ENCODE measurements around the gene AFG3L2. TPM values are rescaled to one million over a fixed set of nuclear protein-coding genes. Genes with fewer than 3 reads are reported as not detected.

Gene AFG3L2
- total and polyA plus RNA-seq, 2 of the 8 experiments (the other 6 are each of a cell fraction or from before 2014, with no cell fraction given), result 29.7 to 84.8 TPM

GRCh38 chr18:12301263-12302005 lies 75.6 kb downstream of the AFG3L2 start:
- H3K4me1 ChIP-seq (replicated peaks in 1 of 4; ENCODE audit: control insufficient read depth in 3 of 4, insufficient read depth in 4 of 4, low read length in 3 of 4), result peaks cover 0 to 6% (median 4%) of the 10 kb centered on the region in 4 experiments; a peak in 5 of 7 replicates
- H2AK5ac ChIP-seq (ENCODE audit: low read depth, low read length), result no peak overlapping the region
- no peak overlapping the region for H2BK12ac ChIP-seq (ENCODE audit: low read depth, low read length)
- H3K79me2 ChIP-seq (ENCODE audit: control insufficient read depth in 1 of 2, insufficient read depth in 2 of 2, low read length in 2 of 2), result no peaks in the 10 kb centered on the region
- H3K9me3 ChIP-seq (ENCODE audit: insufficient read depth in 2 of 2, low read depth in 1 of 2, low read length in 1 of 2), result 0 out of 4 replicates have a peak, but pooled peaks cover 0 to 4% of the 10 kb centered on the region in 2 experiments
- 80% methylated on average over 13 of the region's 13 CpGs; no CpG with 5 or more reads in 1 of the 2 experiments for WGBS, 2 experiments (ENCODE audit: extremely low coverage in 1 of 2, insufficient coverage in 1 of 2, insufficient read length in 1 of 2, insufficient replicate concordance in 2 of 2, low coverage in 1 of 2, low lambda C conversion rate in 2 of 2, missing lambda C conversion rate in 1 of 2)
- no peak overlapping the region for H3K4ac ChIP-seq (replicated peaks; ENCODE audit: insufficient read length, low read depth, low read length)
- H3K23ac ChIP-seq (ENCODE audit: insufficient read length), result no peak overlapping the region
- no peak overlapping the region for H4K5ac ChIP-seq (ENCODE audit: insufficient read length, low read depth, low read length)
- ChIA-PET POLR2A (ENCODE audit: partially characterized antibody) (interaction anchor here (0.6 to 1.0 kb wide), 4 partner anchors 26 to 123 kb away, joined by 3 read pairs; no protein-coding TSS in a partner anchor), CTCF (ENCODE audit: partially characterized antibody) (interaction anchor here (1.4 kb wide), 1 partner anchor 18 kb away, joined by 12 read pairs; no protein-coding TSS in a partner anchor)
- no peaks in the 10 kb centered on the region for H3K36me3 ChIP-seq (ENCODE audit: control insufficient read depth in 2 of 4, insufficient read depth in 4 of 4, low read length in 3 of 4)
- H2BK120ac ChIP-seq (replicated peaks; ENCODE audit: low read depth, low read length), result no peak overlapping the region
- no peaks in the 10 kb centered on the region for H3K79me1 ChIP-seq (ENCODE audit: low read depth, low read length)
- H3K56ac ChIP-seq (replicated peaks; ENCODE audit: insufficient read length, low read depth, low read length), result no peak overlapping the region
- no peak overlapping the region for H3K18ac ChIP-seq (ENCODE audit: extremely low read depth, low read length)
- DNase-seq (ENCODE audit: low read depth in 1 of 2, low spot score in 2 of 2), result no peak
- no peaks in the 10 kb centered on the region for H3K23me2 ChIP-seq (ENCODE audit: low read depth, low read length)
- no peak overlapping the region for H3K27ac ChIP-seq (ENCODE audit: low read depth, low read length)
- no peak overlapping the region for H3K9ac ChIP-seq (replicated peaks in 1 of 4; ENCODE audit: extremely low read depth in 1 of 4, low read depth in 3 of 4, low read length in 3 of 4)
- H3K4me3 ChIP-seq (ENCODE audit: extremely low read depth in 1 of 4, insufficient read depth in 2 of 4, low read depth in 3 of 4, low read length in 4 of 4), result no peak overlapping the region
- H2BK15ac ChIP-seq (ENCODE audit: low read length), result 0 out of 2 replicates have a peak overlapping the region, but pooled peaks have one; percentile 31
- no peak for TF ChIP-seq HDAC2 (IDR thresholded peaks at IDR 0.05; ENCODE audit: borderline replicate concordance in 1 of 2, low read depth in 2 of 2, low read length in 2 of 2)
- TF ChIP-seq CBX5 (IDR thresholded peaks at IDR 0.05; ENCODE audit: low read depth, low read length), result no peak
- TF ChIP-seq KDM1A (IDR thresholded peaks at IDR 0.05; ENCODE audit: borderline replicate concordance, low read length), result no peak
- TF ChIP-seq CREB1 (IDR thresholded peaks at IDR 0.05), result no peak
- TF ChIP-seq POU5F1 (IDR thresholded peaks at IDR 0.05; ENCODE audit: low read depth, low read length), result no peak
- TF ChIP-seq HDAC6 (IDR thresholded peaks at IDR 0.05; ENCODE audit: low read depth, low read length), result no peak
- TF ChIP-seq SP1 (IDR thresholded peaks at IDR 0.05; ENCODE audit: low read depth, low read length), result no peak
- no peak for TF ChIP-seq RAD21 (IDR thresholded peaks at IDR 0.05 in 1 of 2, conservative IDR thresholded peaks at IDR 0.05 in 1 of 2; ENCODE audit: low read depth in 2 of 2, low read length in 2 of 2)
- TF ChIP-seq, protein P1, sequence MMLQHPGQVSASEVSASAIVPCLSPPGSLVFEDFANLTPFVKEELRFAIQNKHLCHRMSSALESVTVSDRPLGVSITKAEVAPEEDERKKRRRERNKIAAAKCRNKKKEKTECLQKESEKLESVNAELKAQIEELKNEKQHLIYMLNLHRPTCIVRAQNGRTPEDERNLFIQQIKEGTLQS (IDR thresholded peaks at IDR 0.05; ENCODE audit: insufficient read depth, low read depth, low read length), result no peak
- TF ChIP-seq CEBPB (IDR thresholded peaks at IDR 0.05; ENCODE audit: low read depth, low read length), result no peak
- no peak for TF ChIP-seq POLR2AphosphoS5 (IDR thresholded peaks at IDR 0.05; ENCODE audit: low read depth, low read length)
- H3K27me3 ChIP-seq (replicated peaks in 1 of 4; ENCODE audit: control insufficient read depth in 3 of 4, extremely low read depth in 1 of 4, insufficient read depth in 3 of 4, low read length in 3 of 4), result peaks cover 0 to 17% (median 7%) of the 10 kb centered on the region in 4 experiments; a peak in 5 of 7 replicates
- H3K14ac ChIP-seq (ENCODE audit: insufficient read length), result no peak overlapping the region
- no peak overlapping the region for H4K91ac ChIP-seq (replicated peaks; ENCODE audit: insufficient read length, low read length)
- no peak overlapping the region for H2AFZ ChIP-seq (ENCODE audit: low read length)
- no peak overlapping the region for H2BK5ac ChIP-seq (ENCODE audit: low read depth, low read length)
- no peak for FAIRE-seq
- H2BK20ac ChIP-seq (ENCODE audit: low read length), result no peak overlapping the region
- H4K8ac ChIP-seq (ENCODE audit: extremely low read depth, insufficient read depth, low read length), result no peak overlapping the region
- H3K4me2 ChIP-seq (ENCODE audit: insufficient read depth in 1 of 2, low read depth in 2 of 2, low read length in 2 of 2), result no peak overlapping the region
- H4K20me1 ChIP-seq (replicated peaks in 1 of 2; ENCODE audit: control insufficient read depth in 1 of 2, insufficient read depth in 2 of 2, low read length in 2 of 2), result peaks cover 0 to 3% of the 10 kb centered on the region in 2 experiments

Data from H1 (cell line).